Caco-2 (cell line): ENCODE measurements around the gene METTL15. TPM values are rescaled to one million over a fixed set of nuclear protein-coding genes. Genes with fewer than 3 reads are reported as not detected.
"Not testable (repeated sequence)": the region's sequence is repeated elsewhere in the genome, so short reads cannot be mapped to it uniquely, and the experiment has no call there.

Source experiments
- BruUV-seq: library from RNA; stranded (reverse); fragments of 400-500 nt; replicated peaks from 2 replicates; lab custom pipeline; 2021; lab: Mats Ljungman, UMichigan
- CTCF ChIA-PET: fragments of 300-600 bp; sonication (Branson Sonifier 250); formaldehyde crosslinking; loops from one replicate; lab custom pipeline; 2022; ENCODE audit warnings: antibody characterized with exemption; lab: Charles Lee
- POLR2A ChIA-PET: fragments of 300-600 bp; sonication (Branson Sonifier 250); formaldehyde crosslinking; loops from one replicate; lab custom pipeline; 2022; ENCODE audit warnings: antibody characterized with exemption; lab: Charles Lee
- DNase-seq, 2 experiments: peaks; one replicate each; pipeline versions ENCODE4 v3.0.0 to v3.0.0-alpha.2; 2020 to 2022
- H3K27me3 ChIP-seq: replicated peaks from 2 replicates; pipeline ENCODE4 v1.6.0; 2011; ENCODE audit warnings: low read length; ENCODE audit not compliant: control insufficient read depth, insufficient read depth
- H3K36me3 ChIP-seq: 2 replicates; pipeline ENCODE4 v1.5.1; 2011; ENCODE audit warnings: low read length; ENCODE audit not compliant: control insufficient read depth, insufficient read depth
- H3K4me1 ChIP-seq: fragments of 250-450 bp; sonication (Bioruptor Pico); 2 replicates; pipeline ENCODE4 v1.5.1; 2020; ENCODE audit warnings: mild to moderate bottlenecking
- H3K4me3 ChIP-seq: 2 replicates; pipeline ENCODE4 v1.5.1; 2011; ENCODE audit warnings: low read depth, mild to moderate bottlenecking, control low read depth, low read length
- H3K9me3 ChIP-seq: fragments of 250-450 bp; sonication (Bioruptor Pico); 2 replicates; pipeline ENCODE4 v1.5.1; 2020; ENCODE audit warnings: mild to moderate bottlenecking, moderate library complexity
- H3K27ac Mint-ChIP-seq: one replicate; pipeline ENCODE4 v1.8.0; 2022; ENCODE audit warnings: mixed read lengths; ENCODE audit not compliant: unreplicated experiment
- H3K27me3 Mint-ChIP-seq: one replicate; pipeline ENCODE4 v1.8.0; 2022; ENCODE audit warnings: mixed read lengths; ENCODE audit not compliant: insufficient read depth, unreplicated experiment
- H3K36me3 Mint-ChIP-seq: one replicate; pipeline ENCODE4 v1.8.0; 2022; ENCODE audit warnings: mild to moderate bottlenecking, mixed read lengths; ENCODE audit not compliant: insufficient read depth, unreplicated experiment
- H3K4me1 Mint-ChIP-seq: one replicate; pipeline ENCODE4 v1.8.0; 2022; ENCODE audit warnings: low read depth, mixed read lengths; ENCODE audit not compliant: unreplicated experiment
- H3K4me3 Mint-ChIP-seq: one replicate; pipeline ENCODE4 v1.8.0; 2022; ENCODE audit warnings: mild to moderate bottlenecking, moderate library complexity, mixed read lengths; ENCODE audit not compliant: unreplicated experiment
- H3K9me3 Mint-ChIP-seq: one replicate; pipeline ENCODE4 v1.8.0; 2022; ENCODE audit warnings: mixed read lengths; ENCODE audit not compliant: unreplicated experiment
- intact Hi-C: fragments of 100-400 bp; cut with micrococcal nuclease; formaldehyde crosslinking; loops from one replicate; pipeline ENCODE4 v1.10.0; 2022; ENCODE audit not compliant: unreplicated experiment
- total RNA-seq: library from RNA; stranded (reverse); gene quantifications from 2 replicates; pipeline ENCODE4 v1.2.3, GENCODE V29; 2022
- TF ChIP-seq, protein P1 (sequence below), 2 experiments: fragments of 200-600 bp in 1 of 2; IDR thresholded peaks; 1 replicate in 1 of 2; 2 replicates in 1 of 2; pipeline versions ENCODE4 v1.5.1 to v1.8.0; 2011 to 2022; ENCODE audit warnings: antibody characterized with exemption in 1 of 2, control low read depth in 1 of 2, inconsistent platforms in 1 of 2, low read depth in 1 of 2, low read length in 1 of 2, mild to moderate bottlenecking in 1 of 2, moderate library complexity in 1 of 2; ENCODE audit not compliant: insufficient read depth in 1 of 2, severe bottlenecking in 1 of 2, unreplicated experiment in 1 of 2

The METTL15 gene
- total RNA-seq, 1 experiment from 2014 or later, result 14.4 TPM

DNA sequence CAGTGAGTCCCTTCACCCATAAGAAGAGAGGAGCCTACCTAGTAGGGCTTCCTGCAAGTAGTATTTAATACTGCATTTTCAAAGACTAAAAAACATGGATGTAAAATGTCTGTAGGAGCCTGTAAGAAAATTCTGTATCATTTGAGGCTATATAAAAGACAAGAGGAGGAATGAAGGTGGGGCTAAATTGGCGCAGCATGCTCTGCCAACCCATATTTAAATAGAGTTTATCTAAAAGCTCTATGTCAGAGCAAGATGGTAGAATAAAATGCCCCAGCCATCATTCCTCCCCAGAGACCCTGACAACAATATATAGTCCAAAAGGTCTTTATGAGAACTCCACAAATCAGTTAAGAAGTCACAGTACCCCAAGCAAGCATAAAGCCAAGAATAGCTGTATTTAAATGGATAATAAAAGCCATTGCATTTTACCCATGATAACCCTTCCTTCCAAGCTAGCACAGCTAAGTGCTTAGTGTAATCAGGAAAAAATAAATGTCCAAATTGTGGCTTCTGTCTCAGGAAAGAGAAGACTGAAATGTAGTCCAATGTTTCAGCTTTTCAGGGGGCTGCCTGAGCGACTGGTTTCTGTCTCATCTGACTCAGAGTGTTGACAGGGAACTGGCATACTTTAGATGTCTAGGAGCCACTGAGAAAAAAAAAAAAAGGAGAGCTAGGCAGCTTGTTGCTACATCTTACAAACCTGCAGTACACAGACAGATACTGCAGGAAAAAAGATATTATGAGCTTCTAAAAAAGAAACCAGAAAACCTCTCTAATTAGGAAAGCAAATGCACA, 258.6 kb downstream of the METTL15 start:
- ChIA-PET CTCF (no interaction called here), POLR2A (no interaction called here)
- H3K27ac Mint-ChIP-seq, result no peak overlapping the region
- no peak for DNase-seq
- no peaks in the 10 kb centered on the region for H3K4me1 ChIP-seq
- H3K27me3 Mint-ChIP-seq, result no peaks in the 10 kb centered on the region
- no TSS peak for BruUV-seq
- no peaks in the 10 kb centered on the region for H3K27me3 ChIP-seq
- peaks cover 6% of the 10 kb centered on the region for H3K36me3 Mint-ChIP-seq
- 0 out of 2 replicates have a peak, but pooled peaks cover 9% of the 10 kb centered on the region for H3K9me3 ChIP-seq
- H3K4me3 ChIP-seq, result no peak overlapping the region
- H3K4me3 Mint-ChIP-seq, result no peak overlapping the region
- intact Hi-C loops, result no loop called here
- H3K9me3 Mint-ChIP-seq, result peaks cover 28% of the 10 kb centered on the region
- H3K4me1 Mint-ChIP-seq, result no peaks in the 10 kb centered on the region
- TF ChIP-seq, protein P1, sequence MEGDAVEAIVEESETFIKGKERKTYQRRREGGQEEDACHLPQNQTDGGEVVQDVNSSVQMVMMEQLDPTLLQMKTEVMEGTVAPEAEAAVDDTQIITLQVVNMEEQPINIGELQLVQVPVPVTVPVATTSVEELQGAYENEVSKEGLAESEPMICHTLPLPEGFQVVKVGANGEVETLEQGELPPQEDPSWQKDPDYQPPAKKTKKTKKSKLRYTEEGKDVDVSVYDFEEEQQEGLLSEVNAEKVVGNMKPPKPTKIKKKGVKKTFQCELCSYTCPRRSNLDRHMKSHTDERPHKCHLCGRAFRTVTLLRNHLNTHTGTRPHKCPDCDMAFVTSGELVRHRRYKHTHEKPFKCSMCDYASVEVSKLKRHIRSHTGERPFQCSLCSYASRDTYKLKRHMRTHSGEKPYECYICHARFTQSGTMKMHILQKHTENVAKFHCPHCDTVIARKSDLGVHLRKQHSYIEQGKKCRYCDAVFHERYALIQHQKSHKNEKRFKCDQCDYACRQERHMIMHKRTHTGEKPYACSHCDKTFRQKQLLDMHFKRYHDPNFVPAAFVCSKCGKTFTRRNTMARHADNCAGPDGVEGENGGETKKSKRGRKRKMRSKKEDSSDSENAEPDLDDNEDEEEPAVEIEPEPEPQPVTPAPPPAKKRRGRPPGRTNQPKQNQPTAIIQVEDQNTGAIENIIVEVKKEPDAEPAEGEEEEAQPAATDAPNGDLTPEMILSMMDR (IDR thresholded peaks at IDR 0.05; ENCODE audit: insufficient read depth in 1 of 2, low read depth in 1 of 2, low read length in 1 of 2, severe bottlenecking in 1 of 2, unreplicated experiment in 1 of 2), result no peak
- no peaks in the 10 kb centered on the region for H3K36me3 ChIP-seq

- BruUV-seq, CTCF ChIA-PET, H3K9me3 Mint-ChIP-seq, H3K36me3 Mint-ChIP-seq, H3K4me3 ChIP-seq, H3K27me3 ChIP-seq, DNase-seq, H3K4me1 Mint-ChIP-seq, H3K36me3 ChIP-seq, H3K27ac Mint-ChIP-seq, intact Hi-C loops, POLR2A ChIA-PET, H3K4me1 ChIP-seq, H3K9me3 ChIP-seq, H3K27me3 Mint-ChIP-seq, H3K4me3 Mint-ChIP-seq: not testable (repeated sequence)
Observed at GRCh38 chr11:28378095-28378494, 269.9 kb downstream of the METTL15 start.

Other genes with a start within 250 kb of the METTL15 start
- 22.3 and 22.5 TPM in 2 replicates for gene KIF18A, start 232 bp upstream of the METTL15 start, total RNA-seq